ENCODE data around the gene POLR2J.
"Not testable (repeated sequence)": the region's sequence is repeated elsewhere in the genome, so short reads cannot be mapped to it uniquely, and the experiment has no call there.

The POLR2J gene

DNA sequence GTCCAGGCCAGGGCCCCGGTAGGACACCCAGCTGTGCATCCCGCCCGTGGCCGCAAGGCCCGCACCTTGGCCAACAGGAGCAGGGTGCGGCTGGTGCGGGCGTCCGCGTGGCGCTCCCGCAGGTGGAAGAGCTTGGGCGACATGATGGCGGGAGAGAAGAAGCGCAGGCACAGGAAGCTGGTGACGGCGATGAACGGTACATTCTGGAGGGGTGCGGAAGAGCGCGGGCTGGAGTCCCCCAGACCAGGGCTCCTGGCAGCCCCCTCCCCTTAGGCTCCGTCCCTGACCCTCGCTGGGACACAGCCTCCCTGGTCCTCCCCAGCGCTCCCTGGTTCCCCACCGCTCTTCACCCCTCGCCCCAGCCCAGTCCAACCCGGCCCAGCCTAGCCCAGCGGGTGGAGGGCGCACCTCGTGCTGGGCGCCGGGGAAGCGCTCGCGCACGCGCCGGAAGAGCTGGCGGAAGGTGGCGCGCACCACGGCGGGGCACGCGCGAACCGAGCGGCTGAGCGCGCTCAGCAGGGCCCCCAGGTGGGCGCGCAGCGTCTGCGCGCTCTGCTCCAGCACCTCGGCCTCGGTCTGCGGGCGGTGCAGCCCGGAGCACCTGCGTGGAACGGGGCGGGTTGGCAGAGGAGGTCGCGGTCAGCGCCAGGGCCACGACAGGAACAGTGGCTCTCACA, 15.9 kb upstream of the POLR2J start:
- not testable (repeated sequence) for DNase-seq (ENCODE audit: low read depth)

- not testable (repeated sequence) for DNase-seq (ENCODE audit: low read depth)
Measured at GRCh38 chr7:102494026-102494425, 15.3 kb upstream of the POLR2J start.

DNA sequence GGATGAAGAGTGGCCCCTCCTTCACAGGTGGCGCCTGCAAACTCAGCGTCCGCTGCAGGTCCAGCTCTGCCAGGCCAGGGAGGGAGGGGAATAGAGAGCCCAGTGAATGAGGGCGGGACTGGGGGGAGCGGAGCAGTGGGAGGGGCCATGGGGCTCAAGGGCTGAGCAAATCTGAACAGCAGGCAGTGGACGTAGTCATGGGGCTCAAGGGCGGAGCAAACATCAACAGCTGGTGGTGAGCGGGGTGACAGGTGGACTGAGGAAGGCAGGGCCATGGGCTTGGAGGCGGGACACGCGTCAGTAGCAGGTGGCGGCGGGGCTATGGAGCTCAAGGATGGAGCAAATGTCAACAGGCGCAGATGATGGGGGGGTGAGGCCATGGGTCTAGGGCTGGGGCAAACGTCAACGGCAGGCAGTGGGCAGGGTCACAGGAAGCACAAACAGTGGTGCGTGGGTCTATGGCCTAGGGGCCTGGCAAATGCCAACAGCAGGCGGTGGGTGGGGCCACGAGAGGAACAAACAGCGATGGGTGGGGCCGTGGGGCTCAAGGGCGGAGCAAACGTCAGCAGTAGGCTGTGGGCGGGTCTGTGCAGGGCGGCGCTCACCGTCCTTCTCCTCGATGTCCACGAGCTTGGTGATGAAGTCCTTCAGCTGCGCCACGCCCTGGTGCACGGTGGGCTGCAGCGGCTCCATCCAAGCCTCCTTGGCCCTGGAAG, 14.7 kb upstream of the POLR2J start:
- not testable (repeated sequence) for DNase-seq (ENCODE audit: low read depth)

GRCh38 chr7:102490529-102491075, 11.9 kb upstream of the POLR2J start:
- DNase-seq (ENCODE audit: low read depth) = not testable (repeated sequence)

DNA sequence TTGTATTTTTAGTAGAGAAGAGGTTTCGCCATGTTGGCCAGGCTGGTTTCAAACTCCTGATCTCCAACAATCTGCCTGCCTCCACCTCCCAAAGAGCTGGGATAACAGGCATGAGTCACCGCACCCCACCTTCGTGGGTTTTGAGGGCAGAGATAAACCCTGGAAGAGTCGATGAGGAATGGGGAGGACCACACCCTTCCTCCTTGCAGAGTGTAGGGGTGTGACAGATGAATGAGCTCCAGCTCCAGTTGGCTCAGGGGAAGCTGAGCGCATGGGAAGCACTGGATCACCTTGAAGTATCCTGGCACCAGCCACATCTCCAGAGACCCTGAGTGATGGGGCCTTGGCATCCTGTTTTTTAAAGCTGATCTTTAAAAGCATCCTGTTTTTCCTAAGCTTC, 5.6 kb upstream of the POLR2J start:
- not testable (repeated sequence) for DNase-seq (ENCODE audit: low read depth)

DNA sequence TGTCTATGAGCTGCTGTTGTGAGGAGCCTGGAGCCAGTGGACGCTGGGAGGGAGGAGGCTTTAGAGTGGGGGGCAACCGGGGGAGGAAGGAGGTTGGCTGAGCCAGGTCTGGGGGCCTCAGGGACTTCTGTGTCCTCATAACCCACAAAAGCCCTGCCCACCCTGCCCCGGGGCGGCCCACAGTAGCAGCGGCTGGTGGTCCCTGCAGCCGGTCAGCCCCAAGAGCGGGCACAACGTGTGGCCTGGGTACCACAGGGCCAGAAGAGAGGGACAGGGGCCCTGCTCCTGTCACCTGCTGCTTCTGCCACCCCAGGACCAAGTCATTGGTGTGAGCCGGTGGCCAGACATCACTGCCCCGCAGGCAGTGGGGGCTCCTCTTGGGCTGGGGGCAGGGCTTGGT, 3.2 kb upstream of the POLR2J start:
- not testable (repeated sequence) for DNase-seq (ENCODE audit: low read depth)

DNA sequence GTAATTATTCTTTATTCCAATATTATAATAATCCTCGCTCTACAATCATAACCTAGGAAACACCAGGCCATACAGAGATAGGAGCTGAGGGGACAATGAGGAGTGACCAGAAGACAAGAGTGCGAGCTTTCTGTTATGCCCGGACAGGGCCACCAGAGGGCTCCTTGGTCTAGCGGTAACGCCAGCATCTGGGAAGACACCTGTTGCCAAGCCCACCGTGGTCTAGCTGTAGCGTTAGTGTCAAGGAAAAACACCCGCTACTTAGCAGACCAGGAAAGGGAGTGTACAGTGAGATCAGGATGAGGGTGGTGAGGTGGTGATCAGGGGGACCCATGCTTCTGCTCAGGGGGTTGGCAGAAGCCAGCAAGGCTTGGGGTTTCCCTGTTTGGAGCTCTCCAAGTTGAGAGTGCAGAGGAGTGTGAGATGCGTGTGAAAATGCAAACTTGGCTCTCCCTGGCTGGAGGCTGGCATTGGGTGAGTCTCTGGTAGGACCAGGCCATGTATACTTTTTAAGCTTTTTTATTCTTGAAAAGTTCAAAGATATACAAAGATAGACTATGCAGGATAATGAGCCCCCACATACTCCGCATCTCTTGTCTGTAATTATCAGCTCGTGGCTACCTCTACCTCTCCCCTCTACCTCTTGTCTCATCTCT, 1.4 kb upstream of the POLR2J start:
- DNase-seq (ENCODE audit: low read depth) = not testable (repeated sequence)

- not testable (repeated sequence) for DNase-seq (ENCODE audit: low read depth)
Measured at GRCh38 chr7:102479209-102479584, 475 bp upstream of the POLR2J start.

DNA sequence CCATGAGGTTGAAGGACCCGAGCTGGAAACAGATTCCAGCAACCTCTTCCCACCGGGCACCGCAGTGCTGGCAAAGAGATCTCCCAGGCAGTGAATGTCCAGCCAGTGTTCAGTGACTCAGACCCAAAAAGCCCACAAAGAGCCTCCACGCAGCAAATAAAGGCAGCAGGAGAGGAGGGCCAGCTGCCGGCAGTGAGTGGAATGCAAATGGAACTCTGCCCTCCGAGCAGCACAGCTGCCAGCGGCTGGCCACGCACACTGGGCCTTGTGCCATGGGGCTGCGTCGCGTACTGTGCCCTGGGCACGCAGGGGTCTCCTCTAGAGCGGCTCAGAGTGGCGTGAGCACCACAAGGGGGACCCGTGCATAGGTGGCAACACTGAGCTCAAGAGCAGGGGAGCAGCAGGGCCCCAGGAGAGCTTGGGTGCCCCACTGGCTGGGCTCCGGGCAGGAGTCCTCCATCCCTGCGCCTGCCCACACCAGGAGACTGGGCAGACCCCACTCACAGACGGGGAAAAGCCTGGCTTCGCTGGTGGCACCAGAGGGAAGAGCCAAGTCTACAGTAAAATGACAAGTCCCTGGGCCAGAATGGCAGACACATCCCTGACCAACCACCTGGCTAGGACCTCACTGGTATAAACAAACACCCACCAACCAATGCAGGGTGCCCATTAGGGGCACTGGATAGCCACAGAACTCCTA, 3.8 kb downstream of the POLR2J start:
- DNase-seq (ENCODE audit: low read depth) = not testable (repeated sequence)

- DNase-seq (ENCODE audit: low read depth) = not testable (repeated sequence)
Measured at GRCh38 chr7:102474116-102474515, 4.6 kb downstream of the POLR2J start.

- DNase-seq (ENCODE audit: low read depth) = no peak
Measured at GRCh38 chr7:102473271-102473991, 5.3 kb downstream of the POLR2J start.

DNA sequence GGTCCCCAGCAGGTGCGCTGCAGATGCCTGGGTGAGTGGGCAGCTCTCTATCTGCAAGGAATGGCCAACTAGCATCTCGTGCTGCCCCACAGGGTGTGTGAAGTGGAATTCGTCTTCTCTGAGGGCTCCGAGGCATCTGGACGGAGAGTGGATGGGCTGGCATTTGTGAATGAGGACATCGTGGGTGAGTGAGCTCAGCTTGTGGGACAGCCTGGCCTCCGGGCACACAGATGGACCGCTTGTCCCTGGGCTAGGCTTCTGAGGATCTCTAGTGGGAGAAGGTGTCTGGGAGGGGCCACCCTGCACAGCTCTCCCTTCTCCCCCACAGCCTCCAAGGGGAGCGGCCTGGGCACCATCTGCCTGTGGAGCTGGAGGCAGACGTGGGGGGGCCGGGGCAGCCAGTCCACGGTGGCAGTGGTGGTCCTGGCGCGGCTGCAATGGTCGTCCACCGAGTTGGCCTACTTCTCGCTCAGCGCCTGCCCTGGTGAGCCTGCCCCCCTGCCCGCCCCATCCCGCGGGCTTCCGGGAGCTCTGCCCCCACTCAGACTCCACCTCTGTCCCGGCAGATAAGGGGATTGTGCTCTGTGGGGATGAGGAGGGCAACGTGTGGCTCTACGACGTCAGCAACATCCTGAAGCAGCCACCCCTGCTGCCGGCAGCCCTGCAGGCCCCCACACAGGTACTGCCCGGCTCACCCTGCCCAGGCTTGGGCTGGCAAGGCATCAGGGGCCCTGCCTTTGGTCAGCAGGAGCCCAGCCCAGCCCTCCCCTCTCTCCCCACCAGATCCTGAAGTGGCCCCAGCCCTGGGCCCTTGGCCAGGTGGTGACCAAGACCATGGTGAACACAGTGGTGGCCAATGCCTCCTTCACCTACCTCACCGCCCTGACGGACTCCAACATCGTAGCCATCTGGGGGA, 6.3 kb downstream of the POLR2J start:
- DNase-seq (ENCODE audit: low read depth) = no peak

DNA sequence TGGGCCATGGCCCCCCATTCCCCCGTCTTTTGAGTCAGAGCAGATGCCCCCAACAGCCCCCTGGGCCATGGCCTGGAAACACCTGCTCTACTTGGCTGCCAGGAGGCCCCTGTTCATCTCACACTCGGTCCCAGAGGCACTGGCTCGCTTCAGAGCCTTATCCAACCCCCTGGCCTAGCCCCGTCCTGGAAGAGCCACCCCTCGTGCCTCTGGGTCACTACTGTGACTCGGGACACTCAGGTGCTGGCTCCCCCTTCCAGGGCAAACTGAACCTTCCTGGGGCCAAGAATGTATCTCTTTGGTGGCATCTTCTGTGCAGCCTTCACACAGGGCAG, 7.0 kb downstream of the POLR2J start:
- no peak for DNase-seq (ENCODE audit: low read depth)

DNA sequence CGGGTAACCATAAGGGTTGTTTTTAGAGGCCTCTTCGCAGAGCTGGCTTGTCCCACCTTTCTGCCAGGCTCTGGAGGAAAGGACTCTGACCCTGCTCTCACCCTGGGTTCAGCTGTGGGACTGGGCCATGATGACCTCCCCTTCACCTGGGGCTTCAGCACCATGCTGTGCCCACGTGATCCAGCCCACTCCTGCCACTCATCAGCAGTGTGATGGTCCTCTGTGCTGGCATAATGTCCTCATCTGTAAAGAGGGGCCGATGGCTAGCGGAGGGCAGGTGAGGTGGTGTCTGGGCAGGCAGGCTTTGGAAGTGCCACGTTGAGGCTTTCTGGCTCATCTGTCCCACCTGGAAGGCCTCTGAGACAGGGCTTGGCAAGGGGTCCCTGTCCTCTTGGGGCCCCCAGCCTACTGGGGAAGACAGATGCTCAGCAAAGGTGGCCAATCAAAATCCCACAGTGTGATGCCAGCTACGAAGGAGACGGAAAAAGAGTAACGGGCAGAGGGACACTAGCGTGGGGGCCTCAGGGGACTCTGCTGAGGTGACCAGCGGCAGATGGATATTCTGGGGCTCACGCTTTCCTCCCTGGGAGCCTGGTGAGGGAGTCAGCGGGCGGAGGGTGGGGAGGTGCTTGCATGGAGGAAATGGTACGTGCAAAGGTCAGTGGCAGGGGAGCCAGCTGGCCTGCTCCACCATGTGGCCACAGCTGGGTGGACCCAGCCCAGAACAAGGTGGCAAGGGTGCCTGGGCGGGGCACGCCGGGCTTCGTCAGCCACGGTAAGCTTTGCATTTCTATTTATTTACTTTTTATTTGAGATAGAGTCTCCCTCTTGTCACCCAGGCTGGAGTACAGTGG, 8.5 kb downstream of the POLR2J start:
- DNase-seq (ENCODE audit: low read depth) = no peak

DNA sequence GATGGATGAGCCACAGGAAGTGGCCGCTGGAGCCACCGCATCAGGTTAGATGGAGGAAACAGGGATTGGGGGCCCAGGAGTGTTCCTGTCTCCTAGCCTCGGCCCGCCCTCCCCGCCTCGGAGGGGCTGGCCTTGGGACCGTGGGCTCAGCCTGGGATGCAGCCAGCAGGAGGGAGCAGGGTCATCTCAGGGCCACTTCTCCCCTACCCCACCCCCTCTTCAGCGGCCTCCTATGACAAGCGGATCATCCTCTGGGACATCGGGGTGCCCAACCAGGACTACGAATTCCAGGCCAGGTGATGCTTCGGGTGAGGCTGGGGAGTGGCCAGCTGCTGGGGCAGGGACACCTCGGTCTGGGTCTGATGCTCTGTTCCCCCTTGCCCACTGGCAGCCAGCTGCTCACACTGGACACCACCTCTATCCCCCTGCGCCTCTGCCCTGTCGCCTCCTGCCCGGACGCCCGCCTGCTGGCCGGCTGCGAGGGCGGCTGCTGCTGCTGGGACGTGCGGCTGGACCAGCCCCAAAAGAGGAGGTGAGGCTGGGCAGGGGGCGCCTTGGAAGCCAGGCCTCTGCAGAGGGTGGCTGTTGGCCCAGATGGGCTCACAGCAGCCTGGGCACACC, 9.3 kb downstream of the POLR2J start:
- no peak for DNase-seq (ENCODE audit: low read depth)

- DNase-seq (ENCODE audit: low read depth) = no peak
Measured at GRCh38 chr7:102468478-102469350, 10.0 kb downstream of the POLR2J start.

DNA sequence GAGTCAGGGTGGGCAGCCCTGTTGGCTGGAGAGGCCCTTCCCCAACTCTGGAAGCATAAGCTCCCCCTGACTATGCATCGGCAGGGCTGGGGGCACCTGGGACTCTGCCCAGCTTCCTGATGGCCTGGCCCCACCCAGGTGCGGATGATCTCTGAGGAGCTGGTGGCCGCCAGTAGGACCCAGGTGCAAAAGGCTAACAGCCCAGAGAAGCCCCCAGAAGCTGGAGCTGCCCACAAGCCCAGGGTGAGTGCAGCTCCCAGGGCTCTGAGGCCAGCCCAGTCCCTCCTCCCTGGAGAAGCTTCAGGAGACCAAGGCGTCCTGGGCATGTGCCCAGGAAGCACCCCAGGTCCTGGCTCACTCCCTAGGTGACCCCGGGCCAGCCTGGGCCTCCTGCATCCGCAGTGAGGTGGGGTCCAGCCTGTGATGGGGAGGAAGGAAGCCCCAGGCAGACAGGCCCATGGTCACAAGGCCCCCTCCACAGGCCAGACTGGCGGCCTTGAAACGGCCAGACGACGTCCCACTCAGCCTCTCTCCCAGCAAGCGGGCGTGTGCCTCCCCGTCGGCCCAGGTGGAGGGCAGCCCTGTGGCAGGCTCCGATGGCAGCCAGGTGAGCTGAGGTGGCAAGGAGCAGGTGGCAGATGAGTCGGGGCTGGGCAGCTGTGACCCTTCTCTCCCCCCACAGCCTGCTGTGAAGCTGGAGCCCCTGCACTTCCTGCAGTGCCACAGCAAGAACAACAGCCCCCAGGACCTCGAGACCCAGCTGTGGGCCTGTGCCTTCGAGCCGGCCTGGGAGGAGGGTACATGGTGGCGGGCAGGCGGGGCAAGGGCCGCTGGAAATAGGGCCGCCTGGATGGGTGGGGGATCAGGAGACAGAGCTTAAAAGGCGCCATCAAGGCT, 10.9 kb downstream of the POLR2J start:
- DNase-seq (ENCODE audit: low read depth) = no peak
